Measurements from ENCODE around the gene TNFRSF11A.

Gene TNFRSF11A

GRCh38 chr18:62324181-62324828 lies 805 bp upstream of the TNFRSF11A start:
- H3K9me3 ChIP-seq (ENCODE audit: insufficient read depth, low read length): no peaks in the 10 kb centered on the region
- TF ChIP-seq EZH2phosphoT487 (IDR thresholded peaks at IDR 0.05; ENCODE audit: low read depth) (peak; percentile 36; the same call in 1 of the 2 replicates), CTCF (IDR thresholded peaks at IDR 0.05; ENCODE audit: low read depth, low read length) (no peak)
- peak overlapping the region; percentile 82 for H3K4me2 ChIP-seq (ENCODE audit: low read length)
- peaks cover 33% of the 10 kb centered on the region for H3K4me1 ChIP-seq (ENCODE audit: low read length)
- H3K4me3 ChIP-seq (ENCODE audit: low read length): peak overlapping the region; percentile 74
- H2AFZ ChIP-seq (ENCODE audit: low read depth, low read length): peak overlapping the region; percentile 16; the same call in 1 of the 2 replicates
- H4K20me1 ChIP-seq (ENCODE audit: insufficient read depth, low read length): peaks cover 6% of the 10 kb centered on the region; the same call in 1 of the 2 replicates
- H3K79me2 ChIP-seq (ENCODE audit: low read length): no peaks in the 10 kb centered on the region
- peaks cover 76% of the 10 kb centered on the region for H3K27me3 ChIP-seq (ENCODE audit: low read depth, low read length)
- 0 out of 2 replicates have a peak overlapping the region, but pooled peaks have one; percentile 21 for H3K9ac ChIP-seq (ENCODE audit: low read length)
- H3K36me3 ChIP-seq (replicated peaks; ENCODE audit: low read depth, low read length): no peaks in the 10 kb centered on the region
- H3K27ac ChIP-seq (ENCODE audit: low read length): no peak overlapping the region

GRCh38 chr18:62325806-62326645 lies 916 bp downstream of the TNFRSF11A start:
- peak overlapping the region; percentile 78 for H3K4me3 ChIP-seq (ENCODE audit: low read length)

GRCh38 chr18:62326646-62327348 lies 1.7 kb downstream of the TNFRSF11A start:
- Histone ChIP-seq H3K4me2 (ENCODE audit: low read length) (peak overlapping the region; percentile 96), H3K27me3 (ENCODE audit: low read depth, low read length) (peaks cover 90% of the 10 kb centered on the region), H3K36me3 (replicated peaks; ENCODE audit: low read depth, low read length) (no peaks in the 10 kb centered on the region), H3K9ac (ENCODE audit: low read length) (no peak overlapping the region; the same call in 1 of the 2 replicates), H4K20me1 (ENCODE audit: insufficient read depth, low read length) (peaks cover 7% of the 10 kb centered on the region; the same call in 1 of the 2 replicates), H3K4me3 (ENCODE audit: low read length) (peak overlapping the region; percentile 78), H2AFZ (ENCODE audit: low read depth, low read length) (no peak overlapping the region), H3K4me1 (ENCODE audit: low read length) (peaks cover 22% of the 10 kb centered on the region), H3K9me3 (ENCODE audit: insufficient read depth, low read length) (no peaks in the 10 kb centered on the region), H3K79me2 (ENCODE audit: low read length) (no peaks in the 10 kb centered on the region), H3K27ac (ENCODE audit: low read length) (no peak overlapping the region)
- TF ChIP-seq EZH2phosphoT487 (IDR thresholded peaks at IDR 0.05; ENCODE audit: low read depth) (no peak; the same call in 1 of the 2 replicates), CTCF (IDR thresholded peaks at IDR 0.05; ENCODE audit: low read depth, low read length) (no peak)

More at GRCh38 chr18:62325806-62326645, 916 bp downstream of the TNFRSF11A start:
- Histone ChIP-seq H3K79me2 (ENCODE audit: low read length) (no peaks in the 10 kb centered on the region), H3K27ac (ENCODE audit: low read length) (no peak overlapping the region), H3K9me3 (ENCODE audit: insufficient read depth, low read length) (no peaks in the 10 kb centered on the region), H3K9ac (ENCODE audit: low read length) (peak overlapping the region; percentile 52), H3K4me1 (ENCODE audit: low read length) (peaks cover 25% of the 10 kb centered on the region), H3K27me3 (ENCODE audit: low read depth, low read length) (peaks cover 90% of the 10 kb centered on the region), H3K36me3 (replicated peaks; ENCODE audit: low read depth, low read length) (no peaks in the 10 kb centered on the region), H3K4me2 (ENCODE audit: low read length) (peak overlapping the region; percentile 96), H4K20me1 (ENCODE audit: insufficient read depth, low read length) (peaks cover 7% of the 10 kb centered on the region; the same call in 1 of the 2 replicates), H2AFZ (ENCODE audit: low read depth, low read length) (peak overlapping the region; percentile 72)
- TF ChIP-seq EZH2phosphoT487 (IDR thresholded peaks at IDR 0.05; ENCODE audit: low read depth): peak; percentile 11; the same call in 1 of the 2 replicates
- no peak for TF ChIP-seq CTCF (IDR thresholded peaks at IDR 0.05; ENCODE audit: low read depth, low read length)

Measured in OCI-LY3 (cell line).